ENCODE data around the gene FAM228B.
A peak's percentile ranks its signal among the peaks of the same experiment; 100 is the strongest.
"Not testable (repeated sequence)": the region's sequence is repeated elsewhere in the genome, so short reads cannot be mapped to it uniquely, and the experiment has no call there.

Gene FAM228B

DNA sequence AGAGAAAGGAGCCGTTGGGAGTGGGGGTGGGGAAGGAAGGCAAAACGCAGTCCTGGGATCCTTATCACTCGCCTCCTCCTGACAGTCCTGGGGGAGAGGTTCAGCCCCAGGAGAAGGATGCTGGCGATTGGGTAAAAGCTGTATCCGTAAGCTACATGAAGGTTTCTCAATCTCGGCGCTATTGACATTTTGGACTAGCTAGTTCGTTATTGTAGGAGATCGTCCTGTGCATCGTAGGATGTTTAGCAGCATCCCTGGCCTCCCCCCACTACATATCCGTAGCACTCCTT is 38.1 kb upstream of the FAM228B start:
- no peaks in the 10 kb centered on the region for H3K27me3 ChIP-seq (ENCODE audit: insufficient read depth, low read length)
- peaks cover 17% of the 10 kb centered on the region for H3K36me3 ChIP-seq (ENCODE audit: insufficient read depth, low read length)
- peaks cover 14% of the 10 kb centered on the region for H3K4me1 ChIP-seq (ENCODE audit: insufficient read depth, low read length)
- H3K9me3 ChIP-seq (ENCODE audit: low read length): no peaks in the 10 kb centered on the region
- H3K4me3 ChIP-seq (ENCODE audit: low read length): peak overlapping the region; percentile 61
- peak overlapping the region; percentile 20 for H2AFZ ChIP-seq (ENCODE audit: low read depth, low read length)

DNA sequence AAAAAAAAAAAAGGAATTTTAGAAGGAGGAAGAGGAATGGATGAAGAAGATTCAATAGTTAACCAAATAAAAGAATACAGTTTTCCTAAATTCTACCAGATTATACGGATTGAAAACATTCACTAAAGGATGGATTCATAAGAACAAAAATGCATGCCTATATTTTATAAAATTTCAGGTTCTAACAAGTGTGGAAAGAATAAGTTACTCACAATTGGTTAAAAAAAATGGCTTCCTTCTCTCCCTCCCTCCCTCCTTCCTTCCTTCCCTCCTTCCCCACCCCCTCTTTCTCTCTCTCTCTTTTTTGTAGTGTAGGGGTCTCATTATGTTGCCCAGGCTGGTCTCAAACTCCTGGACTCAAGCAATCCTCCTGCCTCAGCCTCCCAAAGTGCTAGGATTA is 37.0 kb upstream of the FAM228B start:
- no peaks in the 10 kb centered on the region for H3K9me3 ChIP-seq (ENCODE audit: low read length)
- H3K4me1 ChIP-seq (ENCODE audit: insufficient read depth, low read length): peaks cover 14% of the 10 kb centered on the region
- no peak overlapping the region for H3K4me3 ChIP-seq (ENCODE audit: low read length)
- H3K27me3 ChIP-seq (ENCODE audit: insufficient read depth, low read length): no peaks in the 10 kb centered on the region
- peaks cover 9% of the 10 kb centered on the region for H3K36me3 ChIP-seq (ENCODE audit: insufficient read depth, low read length)
- H2AFZ ChIP-seq (ENCODE audit: low read depth, low read length): no peak overlapping the region

DNA sequence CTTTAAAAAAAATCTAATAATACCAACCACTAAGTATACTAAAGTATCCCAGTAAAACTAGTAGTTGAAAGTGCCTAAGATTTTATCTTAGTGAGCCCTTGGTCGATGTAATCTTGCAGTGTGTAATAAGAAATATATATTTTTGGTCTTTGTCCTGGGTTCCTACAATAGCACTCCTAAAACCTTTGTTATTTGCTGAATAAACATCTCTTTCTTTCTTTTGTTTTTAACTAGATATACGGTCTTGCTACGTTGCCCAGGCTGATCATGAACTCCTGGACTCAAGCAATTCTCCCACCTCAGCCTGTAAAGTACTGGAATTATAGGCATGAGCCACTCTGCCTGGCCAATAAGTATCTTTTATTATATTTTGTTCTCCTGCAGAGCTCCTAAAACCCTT is 36.2 kb upstream of the FAM228B start:
- no peaks in the 10 kb centered on the region for H3K9me3 ChIP-seq (ENCODE audit: low read length)
- no peak overlapping the region for H3K4me3 ChIP-seq (ENCODE audit: low read length)

DNA sequence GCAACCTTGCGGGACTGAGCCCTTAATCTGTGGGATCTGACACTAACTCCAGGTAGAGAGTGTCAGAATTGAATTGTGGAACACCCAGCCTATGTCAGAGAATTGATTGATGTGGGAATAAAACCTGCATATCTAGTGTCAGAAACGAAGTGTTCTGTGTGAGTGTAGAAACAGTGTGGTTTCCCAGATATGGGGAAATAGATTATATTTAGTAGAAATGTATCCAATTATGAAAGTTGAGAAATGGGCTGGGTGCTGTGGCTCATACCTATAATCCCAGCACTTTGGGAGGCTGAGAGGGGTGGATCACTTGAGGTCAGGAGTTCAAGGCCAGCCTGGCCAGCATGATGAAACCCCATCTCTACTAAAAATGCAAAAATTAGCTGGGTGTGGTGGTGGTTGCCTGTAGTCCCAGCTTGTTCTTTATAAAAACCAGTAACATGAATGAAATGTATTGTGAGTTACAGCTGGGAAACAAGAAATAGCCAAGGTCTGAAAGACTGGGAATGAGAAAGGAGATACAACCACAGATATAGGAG is 34.4 kb upstream of the FAM228B start:
- H3K4me3 ChIP-seq (ENCODE audit: low read length): no peak overlapping the region
- H3K4me1 ChIP-seq (ENCODE audit: insufficient read depth, low read length): peaks cover 5% of the 10 kb centered on the region
- no peaks in the 10 kb centered on the region for H3K36me3 ChIP-seq (ENCODE audit: insufficient read depth, low read length)

More for the DNA sequence above, 36.2 kb upstream of the FAM228B start:
- H3K36me3 ChIP-seq (ENCODE audit: insufficient read depth, low read length): peaks cover 7% of the 10 kb centered on the region
- no peak overlapping the region for H2AFZ ChIP-seq (ENCODE audit: low read depth, low read length)
- H3K4me1 ChIP-seq (ENCODE audit: insufficient read depth, low read length): peaks cover 14% of the 10 kb centered on the region
- H3K27me3 ChIP-seq (ENCODE audit: insufficient read depth, low read length): no peaks in the 10 kb centered on the region

DNA sequence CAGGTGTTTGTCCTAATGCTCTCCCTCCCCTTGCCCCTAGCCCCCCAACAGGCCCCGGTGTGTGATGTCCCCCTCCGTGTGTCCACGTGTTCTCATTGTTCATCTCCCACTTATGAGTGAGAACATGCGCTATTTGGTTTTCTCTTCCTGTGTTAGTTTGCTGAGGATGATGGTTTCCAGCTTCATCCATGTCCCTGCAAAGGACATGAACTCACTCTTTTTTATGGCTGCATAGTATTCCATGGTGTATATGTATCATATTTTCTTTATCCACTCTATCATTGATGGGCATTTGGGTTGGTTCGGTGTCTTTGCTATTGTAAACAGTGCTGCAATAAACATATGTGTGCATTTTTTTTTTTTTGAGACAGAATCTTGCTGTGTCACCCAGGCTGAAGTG is 30.0 kb upstream of the FAM228B start:
- H3K9me3 ChIP-seq (ENCODE audit: low read length); H3K4me1 ChIP-seq (ENCODE audit: insufficient read depth, low read length); H3K4me3 ChIP-seq (ENCODE audit: low read length); H3K36me3 ChIP-seq (ENCODE audit: insufficient read depth, low read length); H2AFZ ChIP-seq (ENCODE audit: low read depth, low read length); H3K27me3 ChIP-seq (ENCODE audit: insufficient read depth, low read length): not testable (repeated sequence)

More for the DNA sequence above, 34.4 kb upstream of the FAM228B start:
- Histone ChIP-seq H3K9me3 (ENCODE audit: low read length) (no peaks in the 10 kb centered on the region), H3K27me3 (ENCODE audit: insufficient read depth, low read length) (no peaks in the 10 kb centered on the region), H2AFZ (ENCODE audit: low read depth, low read length) (no peak overlapping the region)

DNA sequence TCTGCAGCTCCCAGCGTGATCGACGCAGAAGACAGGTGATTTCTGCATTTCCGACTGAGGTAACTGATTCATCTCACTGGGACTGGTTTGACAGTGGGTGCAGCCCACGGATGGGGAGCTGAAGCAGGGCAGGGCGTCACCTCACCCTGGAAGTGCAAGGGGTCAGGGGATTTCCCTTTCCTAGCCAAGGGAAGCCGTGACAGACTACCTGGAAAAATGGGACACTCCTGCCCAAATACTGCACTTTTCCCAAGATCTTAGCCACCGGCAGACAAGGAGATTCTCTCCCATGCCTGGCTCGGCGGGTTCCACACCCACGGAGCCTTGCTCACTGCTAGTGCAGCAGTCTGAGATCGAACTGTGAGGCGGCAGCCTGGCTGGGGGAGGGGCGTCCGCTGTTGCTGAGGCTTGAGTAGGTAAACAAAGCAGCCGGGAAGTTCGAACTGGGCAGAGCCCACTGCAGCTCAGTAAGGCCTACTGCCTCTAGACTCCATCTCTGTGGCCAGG is 28.0 kb upstream of the FAM228B start:
- H2AFZ ChIP-seq (ENCODE audit: low read depth, low read length); H3K36me3 ChIP-seq (ENCODE audit: insufficient read depth, low read length); H3K4me3 ChIP-seq (ENCODE audit: low read length); H3K27me3 ChIP-seq (ENCODE audit: insufficient read depth, low read length); H3K4me1 ChIP-seq (ENCODE audit: insufficient read depth, low read length); H3K9me3 ChIP-seq (ENCODE audit: low read length): not testable (repeated sequence)

DNA sequence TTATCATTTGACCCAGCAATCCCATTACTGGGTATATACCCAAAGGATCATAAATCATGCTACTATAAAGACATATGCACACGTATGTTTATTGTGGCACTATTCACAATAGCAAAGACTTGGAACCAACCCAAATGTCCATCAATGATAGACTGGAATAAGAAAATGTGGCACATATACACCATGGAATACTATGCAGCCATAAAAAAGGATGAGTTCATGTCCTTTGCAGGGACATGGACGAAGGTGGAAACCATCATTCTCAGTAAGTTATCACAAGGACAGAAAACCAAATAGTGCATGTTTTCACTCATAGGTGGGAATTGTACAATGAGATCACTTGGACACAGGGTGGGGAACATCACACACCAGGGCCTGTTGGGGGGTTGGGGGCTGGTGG is 22.5 kb upstream of the FAM228B start:
- H3K9me3 ChIP-seq (ENCODE audit: low read length): peaks cover 11% of the 10 kb centered on the region
- not testable (repeated sequence) for H2AFZ ChIP-seq (ENCODE audit: low read depth, low read length); H3K36me3 ChIP-seq (ENCODE audit: insufficient read depth, low read length); H3K27me3 ChIP-seq (ENCODE audit: insufficient read depth, low read length); H3K4me1 ChIP-seq (ENCODE audit: insufficient read depth, low read length); H3K4me3 ChIP-seq (ENCODE audit: low read length)

DNA sequence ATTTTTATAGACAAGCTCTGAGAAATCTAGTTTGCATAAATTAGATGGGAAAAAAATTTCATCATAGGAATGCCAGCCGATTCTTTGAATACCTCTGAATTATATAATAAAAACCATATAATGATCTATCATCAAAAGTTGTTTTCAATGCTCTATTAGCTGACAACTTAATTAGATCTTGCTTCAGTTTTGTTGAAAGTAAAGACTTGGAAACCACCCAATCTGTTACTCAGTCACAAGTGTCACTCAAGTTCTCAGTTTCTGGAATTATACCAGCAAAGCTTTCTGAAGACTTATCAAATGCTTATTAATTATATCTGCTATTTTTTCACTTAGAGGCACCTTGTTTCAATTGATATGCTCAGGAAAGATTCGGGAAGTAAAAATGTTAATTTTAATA is 21.3 kb upstream of the FAM228B start:
- Histone ChIP-seq H3K4me1 (ENCODE audit: insufficient read depth, low read length) (no peaks in the 10 kb centered on the region), H2AFZ (ENCODE audit: low read depth, low read length) (no peak overlapping the region), H3K27me3 (ENCODE audit: insufficient read depth, low read length) (no peaks in the 10 kb centered on the region), H3K9me3 (ENCODE audit: low read length) (peaks cover 12% of the 10 kb centered on the region), H3K36me3 (ENCODE audit: insufficient read depth, low read length) (no peaks in the 10 kb centered on the region), H3K4me3 (ENCODE audit: low read length) (no peak overlapping the region)

DNA sequence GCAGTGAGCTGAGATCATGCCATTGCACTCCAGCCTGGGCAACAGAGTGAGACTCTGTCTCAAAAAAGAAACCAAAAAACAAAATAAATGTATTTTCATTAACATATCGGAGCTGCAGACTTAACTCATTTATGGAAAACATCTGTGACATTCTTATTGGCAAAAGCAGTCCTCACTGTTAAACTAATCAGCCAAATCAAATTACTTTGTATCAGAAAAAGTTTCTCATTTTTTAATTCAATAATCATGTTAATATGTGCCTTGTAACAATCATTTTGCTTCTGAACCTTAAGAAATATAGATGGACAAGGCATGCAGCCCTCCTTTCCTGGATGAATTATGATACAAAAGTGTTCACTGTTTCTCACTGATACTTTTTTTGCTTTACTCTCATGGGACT is 20.6 kb upstream of the FAM228B start:
- H3K9me3 ChIP-seq (ENCODE audit: low read length): peaks cover 12% of the 10 kb centered on the region
- H3K27me3 ChIP-seq (ENCODE audit: insufficient read depth, low read length): no peaks in the 10 kb centered on the region
- H3K4me3 ChIP-seq (ENCODE audit: low read length): no peak overlapping the region
- H3K36me3 ChIP-seq (ENCODE audit: insufficient read depth, low read length): no peaks in the 10 kb centered on the region
- no peaks in the 10 kb centered on the region for H3K4me1 ChIP-seq (ENCODE audit: insufficient read depth, low read length)
- no peak overlapping the region for H2AFZ ChIP-seq (ENCODE audit: low read depth, low read length)

DNA sequence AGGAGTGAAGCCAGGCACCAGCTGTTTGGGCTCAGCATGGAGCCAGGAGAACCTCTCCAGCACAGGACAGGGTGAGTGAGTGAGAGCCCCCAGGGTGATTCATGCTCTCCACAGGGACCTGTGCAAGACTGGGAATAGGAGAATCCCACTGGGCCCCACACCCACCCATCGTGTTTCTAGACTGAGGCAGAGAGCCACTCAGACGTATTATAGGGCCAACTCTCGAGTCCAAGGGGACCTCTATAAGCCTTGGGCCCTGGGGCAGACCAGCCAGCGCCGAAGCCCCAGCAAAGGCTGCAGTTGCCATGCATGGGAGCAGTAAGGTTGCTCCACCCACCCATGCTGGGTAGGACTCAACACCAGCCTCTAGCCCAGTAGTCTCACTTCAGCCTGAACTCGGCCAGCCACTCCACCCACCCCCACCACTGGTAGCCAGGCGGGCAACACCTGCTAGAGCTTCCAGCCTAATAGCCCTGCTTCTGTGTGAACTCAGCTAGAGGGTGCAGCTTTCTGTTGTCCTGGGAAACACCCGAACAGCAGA is 19.1 kb upstream of the FAM228B start:
- H3K27me3 ChIP-seq (ENCODE audit: insufficient read depth, low read length): no peaks in the 10 kb centered on the region
- no peaks in the 10 kb centered on the region for H3K4me1 ChIP-seq (ENCODE audit: insufficient read depth, low read length)
- peaks cover 12% of the 10 kb centered on the region for H3K9me3 ChIP-seq (ENCODE audit: low read length)
- H3K4me3 ChIP-seq (ENCODE audit: low read length): no peak overlapping the region
- H3K36me3 ChIP-seq (ENCODE audit: insufficient read depth, low read length): no peaks in the 10 kb centered on the region
- H2AFZ ChIP-seq (ENCODE audit: low read depth, low read length): no peak overlapping the region

DNA sequence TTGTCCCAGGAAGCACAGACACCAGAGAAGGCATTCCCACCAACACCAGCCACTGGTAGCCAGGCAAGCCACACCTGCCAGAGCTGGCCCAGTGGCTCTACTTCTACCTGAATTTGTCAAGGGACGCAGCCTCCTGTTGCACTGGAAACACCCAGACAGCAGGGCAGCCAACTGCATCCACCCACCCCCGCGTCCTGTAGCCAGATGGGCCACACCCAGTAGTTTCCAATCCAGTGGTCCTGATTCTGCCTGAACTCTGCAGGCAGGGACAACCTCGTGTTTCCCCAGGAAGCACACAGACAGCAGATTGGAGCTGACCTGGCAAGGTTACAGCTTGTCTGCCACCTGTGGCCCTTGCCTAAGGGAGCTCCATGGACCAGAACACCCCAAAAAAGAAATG is 18.4 kb upstream of the FAM228B start:
- H3K9me3 ChIP-seq (ENCODE audit: low read length): peaks cover 12% of the 10 kb centered on the region
- H3K27me3 ChIP-seq (ENCODE audit: insufficient read depth, low read length): no peaks in the 10 kb centered on the region
- no peak overlapping the region for H3K4me3 ChIP-seq (ENCODE audit: low read length)
- H3K36me3 ChIP-seq (ENCODE audit: insufficient read depth, low read length): no peaks in the 10 kb centered on the region
- no peaks in the 10 kb centered on the region for H3K4me1 ChIP-seq (ENCODE audit: insufficient read depth, low read length)
- H2AFZ ChIP-seq (ENCODE audit: low read depth, low read length): no peak overlapping the region

DNA sequence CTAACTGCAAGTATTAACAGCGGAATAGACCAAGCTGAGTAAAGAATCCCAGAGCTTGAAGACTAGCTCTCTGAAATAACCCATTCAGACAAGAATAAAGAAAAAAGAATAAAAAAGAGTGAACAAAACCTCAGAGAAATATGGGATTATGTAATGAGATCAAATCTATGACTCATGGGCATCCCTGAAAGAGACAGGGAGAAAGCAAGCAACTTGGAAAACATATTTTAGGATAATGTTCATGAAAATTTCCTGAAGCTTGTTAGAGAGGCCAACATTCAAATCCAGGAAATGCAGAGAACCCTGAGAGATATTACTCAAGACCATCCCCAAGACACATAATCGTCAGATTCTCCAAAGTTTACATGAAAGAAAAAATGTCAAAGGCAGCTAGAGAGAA is 17.5 kb upstream of the FAM228B start:
- Histone ChIP-seq H3K9me3 (ENCODE audit: low read length) (peaks cover 12% of the 10 kb centered on the region), H3K27me3 (ENCODE audit: insufficient read depth, low read length) (no peaks in the 10 kb centered on the region), H3K4me3 (ENCODE audit: low read length) (no peak overlapping the region), H3K36me3 (ENCODE audit: insufficient read depth, low read length) (no peaks in the 10 kb centered on the region), H3K4me1 (ENCODE audit: insufficient read depth, low read length) (no peaks in the 10 kb centered on the region), H2AFZ (ENCODE audit: low read depth, low read length) (no peak overlapping the region)

DNA sequence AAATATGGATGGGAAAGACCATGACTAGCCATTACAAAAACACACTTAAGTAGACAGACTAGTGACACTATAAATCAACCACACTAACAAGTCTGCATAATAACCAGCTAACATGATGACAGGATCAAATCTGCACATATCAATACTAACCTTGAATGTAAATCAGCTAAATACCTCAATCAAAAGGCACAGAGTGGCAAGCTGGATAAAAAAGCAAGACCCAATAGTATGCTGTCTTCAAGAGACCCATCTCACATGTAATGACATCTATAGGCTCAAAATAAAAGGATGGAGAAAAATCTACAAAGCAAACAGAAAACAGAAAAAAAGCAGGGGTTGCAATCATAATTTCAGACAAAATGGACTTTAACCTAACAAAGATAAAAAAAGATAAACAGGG is 16.5 kb upstream of the FAM228B start:
- Histone ChIP-seq H2AFZ (ENCODE audit: low read depth, low read length) (no peak overlapping the region), H3K9me3 (ENCODE audit: low read length) (peaks cover 12% of the 10 kb centered on the region), H3K4me3 (ENCODE audit: low read length) (no peak overlapping the region), H3K27me3 (ENCODE audit: insufficient read depth, low read length) (no peaks in the 10 kb centered on the region), H3K36me3 (ENCODE audit: insufficient read depth, low read length) (no peaks in the 10 kb centered on the region), H3K4me1 (ENCODE audit: insufficient read depth, low read length) (no peaks in the 10 kb centered on the region)

DNA sequence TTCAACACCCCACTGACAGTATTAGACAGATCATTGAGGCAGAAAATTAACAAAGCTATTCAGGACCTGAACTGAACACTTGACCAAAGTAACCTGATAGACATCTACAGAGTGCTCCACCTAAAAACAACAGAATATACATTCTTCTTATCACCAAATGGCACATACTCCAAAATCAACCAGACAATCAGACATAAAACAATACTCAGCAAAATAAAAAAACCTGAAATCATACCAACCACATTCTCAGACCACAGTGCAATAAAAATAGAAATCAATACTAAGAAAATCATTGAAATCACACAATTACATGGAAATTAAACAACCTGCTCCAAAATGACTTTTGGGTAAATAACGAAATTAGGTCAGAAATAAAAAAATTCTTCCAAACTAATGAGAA is 15.9 kb upstream of the FAM228B start:
- no peak overlapping the region for H2AFZ ChIP-seq (ENCODE audit: low read depth, low read length)
- H3K4me3 ChIP-seq (ENCODE audit: low read length): no peak overlapping the region
- H3K9me3 ChIP-seq (ENCODE audit: low read length): peaks cover 12% of the 10 kb centered on the region
- no peaks in the 10 kb centered on the region for H3K36me3 ChIP-seq (ENCODE audit: insufficient read depth, low read length)
- no peaks in the 10 kb centered on the region for H3K4me1 ChIP-seq (ENCODE audit: insufficient read depth, low read length)
- H3K27me3 ChIP-seq (ENCODE audit: insufficient read depth, low read length): no peaks in the 10 kb centered on the region
